Midbrain (tissue), 1 donor: Measurements from ENCODE around the gene TTC12.

ENCODE experiments used
- DNase-seq: peaks from one replicate; lab custom pipeline; 2025; lab: John Stamatoyannopoulos, UW

TTC12 gene

GRCh38 chr11:113331441-113331840, 17.1 kb downstream of the TTC12 start:
- no peak for DNase-seq

- no peak for DNase-seq
Measured at GRCh38 chr11:113332023-113332422, 17.6 kb downstream of the TTC12 start.

GRCh38 chr11:113332638-113333329, 18.4 kb downstream of the TTC12 start:
- no peak for DNase-seq

- DNase-seq, result no peak
Measured at GRCh38 chr11:113334183-113334582, 19.8 kb downstream of the TTC12 start.

GRCh38 chr11:113338730-113339129, 24.3 kb downstream of the TTC12 start:
- DNase-seq, result no peak

GRCh38 chr11:113339929-113340589, 25.7 kb downstream of the TTC12 start:
- no peak for DNase-seq

GRCh38 chr11:113341388-113342165, 27.2 kb downstream of the TTC12 start:
- DNase-seq, result no peak

GRCh38 chr11:113345978-113346377, 31.6 kb downstream of the TTC12 start:
- DNase-seq, result no peak

- DNase-seq, result no peak
Measured at GRCh38 chr11:113349528-113349927, 35.1 kb downstream of the TTC12 start.

GRCh38 chr11:113350336-113351067, 36.1 kb downstream of the TTC12 start:
- DNase-seq, result no peak

GRCh38 chr11:113351068-113351450, 36.7 kb downstream of the TTC12 start:
- DNase-seq, result no peak

GRCh38 chr11:113351480-113351879, 37.1 kb downstream of the TTC12 start:
- no peak for DNase-seq

- no peak for DNase-seq
Measured at GRCh38 chr11:113356203-113356602, 41.8 kb downstream of the TTC12 start.

- DNase-seq, result no peak
Measured at GRCh38 chr11:113363406-113363805, 49.0 kb downstream of the TTC12 start.

- no peak for DNase-seq
Measured at GRCh38 chr11:113363996-113364641, 49.7 kb downstream of the TTC12 start.

- no peak for DNase-seq
Measured at GRCh38 chr11:113365895-113366294, 51.5 kb downstream of the TTC12 start.

- DNase-seq, result no peak
Measured at GRCh38 chr11:113369411-113369810, 55.0 kb downstream of the TTC12 start.

GRCh38 chr11:113370634-113371033, 56.3 kb downstream of the TTC12 start:
- peak; percentile 3 for DNase-seq

GRCh38 chr11:113372309-113372708, 57.9 kb downstream of the TTC12 start:
- DNase-seq, result no peak

- no peak for DNase-seq
Measured at GRCh38 chr11:113373306-113373705, 58.9 kb downstream of the TTC12 start.

- no peak for DNase-seq
Measured at GRCh38 chr11:113373981-113374560, 59.7 kb downstream of the TTC12 start.
